HG03575 (cell line): ENCODE measurements around the gene C4orf50.

Experiments
- ATAC-seq: cut with Tn5 transposase; IDR thresholded peaks from one replicate; pipeline ENCODE4 v1.9.1; 2021; ENCODE audit not compliant: unreplicated experiment, insufficient number of reproducible peaks, low FRiP score; ENCODE audit errors: extremely low read depth

C4orf50 gene

DNA sequence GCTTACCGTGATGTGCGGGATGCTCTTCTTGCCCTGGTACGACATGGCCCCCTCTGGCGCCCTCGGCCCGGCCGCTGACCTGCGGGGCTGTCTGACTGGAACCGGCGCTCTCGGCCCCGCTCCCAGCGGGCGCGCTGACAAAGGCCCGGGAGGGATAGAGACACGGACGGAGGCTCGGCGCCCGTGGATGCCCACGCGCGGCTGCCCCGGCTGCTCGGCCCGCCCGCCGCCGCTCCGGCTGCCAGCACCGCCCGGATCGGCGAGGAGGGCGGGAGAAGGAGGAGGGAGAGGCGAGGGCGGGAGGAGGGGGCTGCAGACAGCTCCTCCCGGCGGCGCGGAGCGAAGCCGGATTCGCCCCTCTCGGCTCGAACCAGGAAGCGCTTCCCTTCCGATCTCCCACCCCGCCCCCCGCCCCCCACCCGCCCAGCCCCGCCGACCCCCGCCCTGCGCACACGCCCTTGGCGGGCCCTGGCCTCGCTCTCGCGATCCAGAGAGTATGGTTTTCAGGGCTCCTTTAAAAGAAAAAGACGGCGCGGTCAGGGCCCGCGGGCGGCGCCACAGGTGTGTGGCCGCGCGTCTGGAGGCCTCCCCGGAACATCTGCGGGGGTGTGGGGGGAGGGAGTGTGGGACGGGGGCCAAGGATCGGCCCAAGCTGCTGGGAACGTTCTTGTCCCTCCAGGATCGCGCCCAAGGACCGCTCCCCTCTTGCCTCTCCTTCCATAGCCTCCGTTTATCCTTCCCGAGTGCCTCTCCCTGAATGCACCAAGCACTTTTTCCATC lies 129.8 kb downstream of the C4orf50 start:
- no peak for ATAC-seq

DNA sequence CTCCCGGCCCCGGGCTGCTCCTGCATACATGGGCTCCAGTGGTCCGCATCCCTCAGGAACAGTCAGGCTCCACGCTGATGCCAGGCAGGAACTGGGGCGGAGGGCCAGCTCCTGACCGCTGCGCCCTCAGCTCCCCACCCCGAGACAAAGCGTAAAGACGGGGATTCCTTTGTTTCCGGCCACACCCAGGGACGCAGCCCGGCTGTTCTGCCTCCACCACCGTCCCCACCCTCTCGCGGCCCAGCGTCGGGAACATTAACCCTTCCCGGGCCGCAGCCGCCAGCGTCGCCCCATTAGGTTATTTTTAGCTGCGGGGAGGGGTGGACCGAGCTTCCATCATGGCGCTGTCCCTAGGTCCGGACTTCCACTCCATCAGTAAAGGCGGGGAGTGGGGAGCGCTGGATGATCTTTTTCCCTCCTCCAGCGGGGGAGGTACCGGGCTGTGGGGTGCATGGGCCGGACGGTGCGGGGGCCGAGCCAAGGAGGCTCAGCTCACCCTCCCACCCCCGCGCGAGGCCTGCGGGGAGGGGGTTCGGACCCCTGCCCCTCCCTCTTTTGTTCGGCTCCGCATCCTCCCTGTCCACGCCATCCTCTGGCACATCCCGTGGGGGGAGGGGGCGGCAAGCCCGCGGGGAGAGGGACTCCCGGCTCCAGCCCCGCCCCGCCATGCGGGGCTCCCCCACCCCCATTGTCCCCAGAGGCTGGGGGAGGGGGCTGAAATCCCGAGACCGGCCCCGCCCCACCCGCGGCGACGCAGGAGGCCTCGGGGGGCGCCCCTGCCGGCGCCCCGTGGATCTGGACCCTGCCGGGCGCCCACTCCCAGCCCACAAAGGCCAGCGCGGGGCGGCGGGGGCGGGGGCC lies 130.6 kb downstream of the C4orf50 start:
- no peak for ATAC-seq

DNA sequence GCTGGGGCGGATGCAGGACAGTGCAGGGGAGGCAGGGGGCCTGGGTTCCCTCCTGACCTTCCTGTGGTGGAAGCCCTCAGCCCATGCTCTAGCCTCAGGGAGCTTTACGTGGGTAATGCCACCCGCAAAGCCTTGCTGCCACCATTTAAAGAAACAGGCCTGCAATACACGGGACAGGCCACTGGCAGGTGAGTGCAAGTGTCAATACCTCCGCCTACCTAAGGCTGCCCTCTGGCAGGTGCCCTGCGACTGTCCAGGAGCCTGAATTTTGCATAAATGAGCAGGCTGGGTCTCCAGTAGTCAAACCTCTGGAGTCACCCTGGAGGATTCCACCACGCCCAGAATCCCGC lies 131.2 kb downstream of the C4orf50 start:
- ATAC-seq, result no peak

DNA sequence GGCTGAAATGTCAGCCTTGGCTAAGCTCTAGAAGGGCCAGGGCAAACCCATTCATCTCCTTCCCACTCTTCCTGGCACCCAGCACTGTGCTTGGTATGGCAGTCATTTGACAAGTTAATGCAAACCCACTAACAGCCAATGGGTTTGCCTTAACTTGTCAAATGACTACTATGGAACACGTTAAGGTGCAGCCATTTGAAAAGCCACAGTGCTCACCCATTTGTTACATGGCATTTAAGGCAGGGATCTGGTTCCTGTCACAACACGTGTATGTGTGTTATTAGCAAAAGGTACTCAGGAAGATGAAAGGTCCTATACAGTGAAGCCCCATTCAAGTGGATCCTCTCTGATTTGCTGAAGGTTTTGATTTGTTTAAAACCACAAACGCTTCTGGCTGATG lies 132.5 kb downstream of the C4orf50 start:
- ATAC-seq, result no peak

DNA sequence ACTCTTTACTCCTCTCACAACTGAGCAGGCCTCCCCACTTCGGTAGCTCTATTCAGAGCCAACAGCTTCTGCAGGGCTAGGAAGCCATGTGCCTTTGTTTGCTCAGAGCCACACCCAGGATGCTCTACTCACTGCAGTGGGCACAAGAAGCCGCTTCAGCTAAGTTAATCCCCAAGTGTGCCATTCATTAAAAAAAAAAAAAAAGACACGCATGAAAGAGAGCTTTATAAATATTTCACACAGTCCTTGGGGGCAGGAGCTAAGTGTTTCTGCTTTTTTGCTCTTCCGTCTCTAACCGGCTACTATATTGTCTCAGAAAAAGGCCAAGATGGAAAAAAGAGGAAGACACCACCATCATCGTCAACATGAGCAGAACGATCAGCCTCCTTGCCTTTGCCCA lies 133.4 kb downstream of the C4orf50 start:
- ATAC-seq, result no peak

DNA sequence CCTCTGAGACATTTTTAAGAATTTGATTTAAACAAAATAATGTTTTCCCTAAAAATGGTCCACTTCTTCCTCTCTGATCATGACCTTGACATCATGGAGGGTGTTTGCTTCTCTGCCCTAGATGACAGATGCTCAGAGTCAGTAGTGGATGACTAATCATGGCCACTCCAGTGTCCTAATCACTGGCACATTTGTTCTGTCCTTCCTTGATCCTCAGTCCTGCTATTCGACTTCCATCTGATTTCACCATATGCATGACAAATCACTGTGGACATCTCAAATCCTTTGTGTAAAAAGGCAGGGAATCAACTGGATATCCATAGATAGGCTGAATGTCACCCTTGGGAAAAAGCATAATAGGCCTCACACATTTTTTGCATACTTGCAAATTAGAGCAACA lies 134.3 kb downstream of the C4orf50 start:
- ATAC-seq, result no peak

DNA sequence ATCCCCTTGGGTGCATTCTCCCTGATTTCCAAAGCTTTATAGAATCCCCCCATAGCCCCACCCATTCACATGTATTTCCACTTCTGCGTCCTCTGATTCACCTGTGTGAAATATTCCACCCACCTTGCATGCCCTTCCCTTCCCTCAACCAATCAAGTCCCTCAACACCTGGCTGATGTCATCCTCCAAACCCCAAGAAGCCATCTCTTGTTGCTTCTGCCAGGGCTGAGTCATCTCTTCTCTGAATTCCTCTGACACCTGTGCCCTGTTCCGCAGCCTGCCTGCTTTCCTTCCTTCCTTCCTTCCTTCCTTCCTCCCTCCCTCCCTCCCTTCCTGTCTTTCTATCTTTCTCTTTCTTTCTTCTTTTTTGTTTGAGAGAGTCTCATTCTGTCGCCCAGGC lies 135.3 kb downstream of the C4orf50 start:
- ATAC-seq, result no peak

DNA sequence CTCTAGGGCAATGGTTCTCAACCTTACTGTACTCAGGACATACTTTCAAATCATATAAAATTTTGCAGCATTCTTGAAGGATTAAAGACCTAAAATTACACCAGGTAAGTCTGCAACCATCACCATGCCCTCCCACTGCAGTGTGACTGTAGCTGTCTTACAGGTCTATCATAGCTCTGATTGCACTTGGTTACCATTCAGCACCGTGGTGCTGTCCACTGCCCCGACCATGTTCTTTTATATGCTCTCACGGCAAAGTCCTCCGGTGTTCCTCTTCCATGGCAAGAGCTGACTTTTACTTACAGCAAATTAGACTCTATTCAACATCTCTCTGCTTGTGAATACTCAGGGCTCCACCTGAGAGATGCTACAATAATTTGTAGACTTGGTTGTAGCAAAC lies 136.9 kb downstream of the C4orf50 start:
- no peak for ATAC-seq

DNA sequence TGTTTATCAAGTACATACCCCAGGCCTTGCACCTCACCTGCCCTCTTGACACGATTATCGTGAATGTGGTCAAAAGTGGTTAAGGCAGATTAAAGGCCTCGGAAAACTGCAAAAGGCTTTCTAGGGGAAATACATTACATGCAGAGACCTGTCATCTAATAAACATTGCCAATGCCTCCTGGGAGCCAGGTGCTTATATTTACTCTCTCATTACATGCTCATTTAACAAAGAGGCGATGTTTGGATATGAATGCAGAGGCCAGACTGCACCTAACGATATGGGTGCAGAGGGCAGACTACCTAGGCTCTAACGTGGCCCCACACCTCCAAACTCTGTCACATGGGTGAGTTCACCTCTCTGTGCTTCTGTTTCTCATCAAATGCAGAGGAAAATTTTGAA lies 139.9 kb downstream of the C4orf50 start:
- ATAC-seq, result no peak

DNA sequence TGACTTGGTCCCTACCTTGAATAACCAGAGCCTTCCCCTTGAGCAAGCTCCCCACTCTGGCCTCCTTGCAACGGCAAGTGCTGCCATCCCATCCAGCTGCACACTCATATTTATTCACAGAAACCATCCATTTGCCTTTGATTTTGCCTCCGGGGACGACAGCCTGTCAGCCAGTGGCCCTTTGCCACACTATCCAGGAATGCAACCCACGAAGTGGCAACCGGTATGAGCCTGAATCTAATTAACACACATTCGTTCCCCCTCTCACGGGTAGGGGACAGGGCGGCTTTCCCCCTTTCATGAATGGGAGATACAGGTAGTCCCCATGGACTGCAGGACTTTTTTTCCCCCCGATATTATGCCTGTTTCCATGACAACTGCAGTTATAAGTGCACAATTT lies 140.8 kb downstream of the C4orf50 start:
- ATAC-seq, result no peak

DNA sequence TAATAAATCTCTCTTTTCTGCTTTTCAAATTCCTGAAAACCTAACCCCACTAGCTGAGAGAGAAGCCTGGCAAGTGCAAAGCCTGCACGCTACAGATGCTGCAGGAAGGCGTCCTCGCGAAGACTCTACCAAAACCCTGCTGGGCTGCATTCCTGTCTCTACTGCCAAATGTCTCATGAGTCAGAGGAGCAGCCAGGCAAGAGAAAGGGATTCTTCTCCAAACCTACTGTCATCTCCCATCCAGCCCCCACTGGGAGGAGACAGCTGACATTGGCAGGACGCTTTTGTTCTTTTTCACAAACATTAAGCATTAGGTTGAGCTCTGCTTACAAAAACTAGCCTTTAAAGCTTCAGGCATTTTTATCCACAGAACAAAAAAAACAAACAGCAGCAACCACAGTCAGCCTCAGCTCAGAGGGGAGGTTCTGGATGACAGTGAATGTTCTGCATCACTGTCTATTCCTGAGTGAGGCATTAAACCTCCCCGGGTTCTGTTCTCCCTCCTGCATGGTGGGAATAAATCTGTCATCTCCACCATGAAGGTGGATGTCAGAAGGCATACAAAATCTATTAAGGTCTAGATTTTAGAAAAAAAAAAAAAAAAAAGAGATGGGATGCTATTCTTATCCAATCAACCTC lies 143.3 kb downstream of the C4orf50 start:
- ATAC-seq, result no peak

DNA sequence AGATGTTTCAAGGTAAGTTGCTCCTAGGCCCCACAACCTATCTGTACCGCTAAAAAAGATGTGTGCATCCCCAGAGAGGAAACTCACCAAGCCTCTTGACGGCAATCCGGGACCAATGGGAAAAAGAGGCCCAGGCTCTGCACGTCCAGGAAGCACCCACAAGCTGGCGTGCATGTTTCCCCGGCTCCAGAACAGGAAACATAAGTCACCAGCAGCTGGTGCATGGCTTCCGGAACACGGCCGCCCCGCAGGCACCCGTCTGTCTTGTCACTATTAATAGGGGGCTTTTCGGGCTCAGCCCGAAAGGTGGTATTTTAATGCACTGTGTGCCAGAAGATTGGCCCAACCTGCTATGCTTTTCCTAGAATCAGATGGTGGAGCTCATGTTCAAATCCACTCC lies 147.5 kb downstream of the C4orf50 start:
- ATAC-seq, result no peak

DNA sequence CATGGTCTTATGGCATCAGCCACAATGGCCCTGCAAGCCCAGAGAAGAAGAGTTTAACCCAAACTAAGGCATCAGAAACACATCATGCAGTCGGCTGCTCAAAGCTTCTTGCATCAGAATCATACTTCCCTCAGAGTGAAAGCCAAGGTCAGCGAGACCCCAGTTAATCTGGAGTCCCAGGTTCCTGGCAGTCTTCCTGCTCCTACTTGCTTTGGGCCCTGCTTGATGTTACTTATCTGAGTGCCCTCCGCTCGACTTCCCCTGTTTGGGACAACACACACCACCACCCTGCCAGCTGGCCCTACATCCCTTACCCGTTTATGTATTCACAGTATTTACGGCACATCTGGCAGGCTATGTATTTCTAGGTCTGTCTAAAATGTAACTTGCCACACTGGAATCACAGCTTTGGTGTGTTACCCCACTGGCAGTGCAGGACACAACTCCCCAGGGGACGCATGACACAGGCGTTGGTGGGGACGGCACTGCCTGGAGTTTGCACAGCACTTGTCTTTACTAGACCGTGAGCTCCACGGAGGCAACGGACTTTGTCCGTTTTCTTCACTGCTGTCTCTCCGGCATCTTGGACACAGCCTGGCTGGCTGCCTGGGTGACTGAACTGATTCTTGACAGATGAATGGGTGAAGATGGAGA lies 148.1 kb downstream of the C4orf50 start:
- ATAC-seq, result no peak

DNA sequence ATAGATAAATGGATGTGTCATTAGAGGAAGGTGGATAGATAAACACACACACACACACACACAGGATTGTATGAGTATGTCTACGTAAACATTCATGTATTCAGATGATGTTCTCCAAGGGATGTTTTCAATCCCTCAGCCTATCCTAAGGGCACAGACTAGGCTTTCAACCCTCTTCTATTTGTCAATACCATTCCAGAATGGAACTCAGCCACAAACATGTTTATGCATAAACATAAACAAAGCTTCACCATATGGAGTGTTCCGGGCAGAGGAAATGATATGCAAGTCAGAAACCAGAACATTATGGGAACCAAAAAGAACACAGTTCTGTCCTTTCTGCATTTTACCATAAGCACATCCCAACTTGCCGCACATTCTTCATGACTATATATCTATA lies 150.4 kb downstream of the C4orf50 start:
- ATAC-seq, result no peak

DNA sequence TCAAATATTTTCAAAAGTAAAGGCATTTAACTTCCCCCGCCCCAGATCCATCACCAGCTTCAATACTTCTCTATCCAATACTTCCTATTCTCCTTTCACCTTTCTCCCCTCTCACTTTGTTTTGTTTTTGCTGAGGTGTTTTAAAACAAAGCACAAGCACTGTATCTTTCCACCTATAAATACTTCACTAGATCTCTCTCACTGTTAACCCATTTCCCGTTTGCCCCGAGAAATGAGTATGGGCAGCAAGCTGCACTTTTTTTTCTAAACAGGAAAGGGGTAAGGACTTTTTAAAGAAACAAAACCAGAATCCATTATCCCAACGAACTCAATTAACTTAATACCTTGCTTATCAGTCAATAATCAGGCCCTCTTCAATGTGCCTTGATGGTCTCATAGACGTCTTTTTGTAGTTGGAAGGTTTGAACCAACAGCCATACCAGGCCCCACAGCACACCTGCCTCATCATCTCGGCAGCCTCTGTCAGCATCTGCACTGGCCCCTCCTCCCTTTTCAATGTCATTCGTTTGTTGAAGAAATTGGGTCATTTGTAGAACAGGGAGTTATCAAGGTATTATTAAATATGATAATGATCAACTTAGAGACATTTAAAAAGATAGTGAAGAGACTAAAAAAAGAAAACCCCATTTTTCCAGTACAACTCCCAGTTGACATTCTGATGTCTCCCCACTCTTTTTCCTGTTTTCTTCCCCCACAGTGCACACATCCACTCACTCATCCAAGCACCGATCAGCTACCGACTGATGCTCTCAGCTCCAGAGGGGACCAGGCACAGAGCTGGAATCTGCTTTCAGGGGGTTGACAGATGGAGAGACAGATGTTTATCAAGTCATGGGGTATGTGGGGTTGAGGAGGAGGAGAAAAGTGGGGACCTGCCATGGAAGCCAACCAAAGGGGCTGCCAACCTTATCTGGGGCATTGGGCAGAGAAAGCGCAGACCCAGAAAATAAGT lies 151.1 kb downstream of the C4orf50 start:
- no peak for ATAC-seq

DNA sequence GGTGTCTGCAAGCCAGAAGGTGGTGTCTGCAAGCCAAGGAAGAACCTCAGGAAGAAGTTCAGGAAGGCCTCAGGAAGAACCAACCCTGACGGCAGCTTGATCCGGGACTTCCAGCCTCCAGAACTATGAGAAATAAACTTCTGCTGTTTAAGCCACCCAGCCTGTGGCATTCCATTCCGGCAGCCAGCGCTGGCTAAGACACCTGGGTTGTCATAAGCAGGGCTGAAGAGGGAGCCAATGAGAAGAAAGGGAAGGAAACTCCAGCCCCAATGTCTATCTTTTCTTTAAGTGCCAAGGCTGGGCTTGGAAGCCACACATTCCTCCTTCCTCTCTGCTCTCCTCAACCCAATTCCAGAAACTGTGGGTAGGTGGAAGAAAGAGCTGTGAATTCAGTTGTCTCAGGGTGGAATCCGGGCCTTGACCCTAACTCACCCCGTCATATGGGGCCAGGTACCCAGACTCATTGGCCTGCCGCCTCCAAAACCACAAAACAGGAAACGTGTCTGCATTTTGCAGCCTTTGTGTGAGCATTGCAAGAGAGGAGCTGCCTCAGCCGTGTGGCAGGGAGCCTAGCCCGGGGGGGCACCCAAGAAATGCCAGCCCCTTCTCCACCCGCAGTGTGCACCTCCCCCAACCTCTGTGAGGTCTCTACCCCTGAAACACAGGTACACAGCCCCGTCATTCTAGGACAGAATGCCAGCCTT lies 152.2 kb downstream of the C4orf50 start:
- no peak for ATAC-seq

DNA sequence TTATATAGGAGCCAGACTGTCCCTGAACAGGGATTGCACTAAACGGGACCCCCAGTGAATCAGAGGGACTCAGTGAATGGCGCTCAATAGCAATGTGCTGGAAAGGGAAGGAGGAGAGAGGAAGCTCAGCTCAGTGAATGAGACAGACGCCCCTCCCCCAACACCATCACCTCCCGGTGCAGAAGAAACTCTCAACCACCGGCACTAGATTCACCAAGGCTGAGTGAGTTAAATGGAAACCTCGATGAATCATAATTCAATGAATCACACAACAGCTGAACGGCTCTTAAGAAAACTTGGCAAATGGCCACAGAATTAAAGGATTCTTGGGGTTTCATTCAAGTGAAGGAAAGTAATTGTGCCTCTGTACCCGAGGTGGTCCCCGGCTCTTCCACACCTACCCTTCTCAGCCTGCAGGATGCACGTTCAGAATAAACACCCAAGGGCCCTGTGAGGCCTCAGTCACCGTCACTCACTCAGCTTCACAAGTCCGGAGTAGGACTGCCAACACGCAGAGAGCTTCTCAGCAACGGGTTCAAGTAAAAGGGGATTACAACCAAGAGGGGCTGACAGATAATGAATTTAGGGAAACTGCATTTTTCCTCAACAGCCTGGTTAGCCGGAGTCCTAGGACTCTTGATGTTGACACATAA lies 154.6 kb downstream of the C4orf50 start:
- ATAC-seq, result no peak
